ENCODE data around the gene CNTN5.

Gene CNTN5

DNA sequence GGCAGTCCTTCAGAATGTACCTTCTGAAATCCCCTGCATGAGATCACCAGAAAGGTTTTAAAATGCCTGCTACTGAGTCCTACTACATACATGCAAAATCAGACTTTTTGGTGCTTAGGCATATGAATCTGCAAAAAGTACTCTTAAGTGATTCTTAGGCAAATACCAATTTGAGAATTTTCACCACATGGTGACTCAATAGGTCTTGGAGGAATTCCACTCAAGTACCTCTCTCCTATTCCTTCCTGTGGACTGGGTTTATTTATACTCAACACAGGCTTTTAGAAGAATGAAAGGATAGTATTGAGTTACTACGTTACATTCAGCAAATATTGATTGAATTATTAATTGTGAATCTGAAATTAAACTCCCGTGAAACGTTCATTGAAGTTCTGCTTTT, 223.9 kb downstream of the CNTN5 start:
- H3K9me3 ChIP-seq (ENCODE audit: control insufficient read depth, insufficient read depth, low read depth, low read length): no peaks in the 10 kb centered on the region
- no peak overlapping the region for H3K27ac ChIP-seq (ENCODE audit: extremely low read depth, low read depth, low read length)
- TF ChIP-seq, protein P1, sequence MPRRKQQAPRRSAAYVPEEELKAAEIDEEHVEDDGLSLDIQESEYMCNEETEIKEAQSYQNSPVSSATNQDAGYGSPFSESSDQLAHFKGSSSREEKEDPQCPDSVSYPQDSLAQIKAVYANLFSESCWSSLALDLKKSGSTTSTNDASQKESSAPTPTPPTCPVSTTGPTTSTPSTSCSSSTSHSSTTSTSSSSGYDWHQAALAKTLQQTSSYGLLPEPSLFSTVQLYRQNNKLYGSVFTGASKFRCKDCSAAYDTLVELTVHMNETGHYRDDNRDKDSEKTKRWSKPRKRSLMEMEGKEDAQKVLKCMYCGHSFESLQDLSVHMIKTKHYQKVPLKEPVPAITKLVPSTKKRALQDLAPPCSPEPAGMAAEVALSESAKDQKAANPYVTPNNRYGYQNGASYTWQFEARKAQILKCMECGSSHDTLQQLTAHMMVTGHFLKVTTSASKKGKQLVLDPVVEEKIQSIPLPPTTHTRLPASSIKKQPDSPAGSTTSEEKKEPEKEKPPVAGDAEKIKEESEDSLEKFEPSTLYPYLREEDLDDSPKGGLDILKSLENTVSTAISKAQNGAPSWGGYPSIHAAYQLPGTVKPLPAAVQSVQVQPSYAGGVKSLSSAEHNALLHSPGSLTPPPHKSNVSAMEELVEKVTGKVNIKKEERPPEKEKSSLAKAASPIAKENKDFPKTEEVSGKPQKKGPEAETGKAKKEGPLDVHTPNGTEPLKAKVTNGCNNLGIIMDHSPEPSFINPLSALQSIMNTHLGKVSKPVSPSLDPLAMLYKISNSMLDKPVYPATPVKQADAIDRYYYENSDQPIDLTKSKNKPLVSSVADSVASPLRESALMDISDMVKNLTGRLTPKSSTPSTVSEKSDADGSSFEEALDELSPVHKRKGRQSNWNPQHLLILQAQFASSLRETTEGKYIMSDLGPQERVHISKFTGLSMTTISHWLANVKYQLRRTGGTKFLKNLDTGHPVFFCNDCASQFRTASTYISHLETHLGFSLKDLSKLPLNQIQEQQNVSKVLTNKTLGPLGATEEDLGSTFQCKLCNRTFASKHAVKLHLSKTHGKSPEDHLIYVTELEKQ (tag by site-specific recombination; IDR thresholded peaks at IDR 0.05; ENCODE audit: borderline replicate concordance): no peak
- TF ChIP-seq, protein P2, sequence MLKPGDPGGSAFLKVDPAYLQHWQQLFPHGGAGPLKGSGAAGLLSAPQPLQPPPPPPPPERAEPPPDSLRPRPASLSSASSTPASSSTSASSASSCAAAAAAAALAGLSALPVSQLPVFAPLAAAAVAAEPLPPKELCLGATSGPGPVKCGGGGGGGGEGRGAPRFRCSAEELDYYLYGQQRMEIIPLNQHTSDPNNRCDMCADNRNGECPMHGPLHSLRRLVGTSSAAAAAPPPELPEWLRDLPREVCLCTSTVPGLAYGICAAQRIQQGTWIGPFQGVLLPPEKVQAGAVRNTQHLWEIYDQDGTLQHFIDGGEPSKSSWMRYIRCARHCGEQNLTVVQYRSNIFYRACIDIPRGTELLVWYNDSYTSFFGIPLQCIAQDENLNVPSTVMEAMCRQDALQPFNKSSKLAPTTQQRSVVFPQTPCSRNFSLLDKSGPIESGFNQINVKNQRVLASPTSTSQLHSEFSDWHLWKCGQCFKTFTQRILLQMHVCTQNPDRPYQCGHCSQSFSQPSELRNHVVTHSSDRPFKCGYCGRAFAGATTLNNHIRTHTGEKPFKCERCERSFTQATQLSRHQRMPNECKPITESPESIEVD (tag by site-specific recombination; IDR thresholded peaks at IDR 0.05): no peak
- no peak for TF ChIP-seq ZNF223 (tag by site-specific recombination; IDR thresholded peaks at IDR 0.05)
- no peak for TF ChIP-seq ZNF23 (tag by site-specific recombination; IDR thresholded peaks at IDR 0.05; ENCODE audit: borderline replicate concordance)
- TF ChIP-seq ZNF366 (tag by site-specific recombination; conservative IDR thresholded peaks at IDR 0.05): no peak
- no peak for TF ChIP-seq ZNF354C (tag by site-specific recombination; IDR thresholded peaks at IDR 0.05; ENCODE audit: borderline replicate concordance, low read depth)
- TF ChIP-seq ZNF433 (tag by site-specific recombination; IDR thresholded peaks at IDR 0.05; ENCODE audit: low read depth): no peak
- TF ChIP-seq ZNF701 (tag by site-specific recombination; IDR thresholded peaks at IDR 0.05): no peak
- TF ChIP-seq YY2 (tag by site-specific recombination; IDR thresholded peaks at IDR 0.05): no peak
- TF ChIP-seq ZNF292 (tag by site-specific recombination; IDR thresholded peaks at IDR 0.05; ENCODE audit: borderline replicate concordance, low read depth): no peak
- TF ChIP-seq, protein P3, sequence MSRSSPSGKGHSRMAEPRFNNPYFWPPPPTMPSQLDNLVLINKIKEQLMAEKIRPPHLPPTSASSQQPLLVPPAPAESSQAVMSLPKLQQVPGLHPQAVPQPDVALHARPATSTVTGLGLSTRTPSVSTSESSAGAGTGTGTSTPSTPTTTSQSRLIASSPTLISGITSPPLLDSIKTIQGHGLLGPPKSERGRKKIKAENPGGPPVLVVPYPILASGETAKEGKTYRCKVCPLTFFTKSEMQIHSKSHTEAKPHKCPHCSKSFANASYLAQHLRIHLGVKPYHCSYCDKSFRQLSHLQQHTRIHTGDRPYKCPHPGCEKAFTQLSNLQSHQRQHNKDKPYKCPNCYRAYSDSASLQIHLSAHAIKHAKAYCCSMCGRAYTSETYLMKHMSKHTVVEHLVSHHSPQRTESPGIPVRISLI (tag by site-specific recombination; IDR thresholded peaks at IDR 0.05): no peak
- CTCF ChIA-PET: no interaction called here
- POLR2A ChIA-PET: no interaction called here
- H3K4me1 ChIP-seq (ENCODE audit: control insufficient read depth, insufficient read depth, low read length): no peaks in the 10 kb centered on the region
- no peak overlapping the region for H3K4me3 ChIP-seq (ENCODE audit: low read depth, low read length)
- H3K36me3 ChIP-seq (ENCODE audit: control insufficient read depth in 2 of 2, insufficient read depth in 1 of 2, low read length in 2 of 2): no peaks in the 10 kb centered on the region

DNA sequence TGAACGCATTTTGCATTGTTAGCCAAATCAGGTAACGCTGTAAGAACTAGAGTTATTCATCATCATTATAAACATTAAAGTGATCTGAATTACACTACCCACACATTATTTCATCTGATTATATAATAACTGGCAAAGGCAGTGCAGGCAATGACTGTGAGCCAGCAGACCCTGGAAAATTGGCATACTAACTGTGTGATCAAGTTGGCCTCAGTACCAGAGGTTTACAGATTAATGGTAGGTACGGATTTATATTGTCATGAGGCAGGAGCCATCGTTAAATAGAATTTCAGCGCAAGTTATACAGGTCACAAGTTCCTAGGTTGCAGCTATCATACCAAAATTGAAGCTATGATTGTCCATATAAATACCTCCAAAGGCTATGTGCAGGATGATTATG, 225.4 kb downstream of the CNTN5 start:
- Histone ChIP-seq H3K4me3 (ENCODE audit: low read depth, low read length) (no peak overlapping the region), H3K36me3 (ENCODE audit: control insufficient read depth in 2 of 2, insufficient read depth in 1 of 2, low read length in 2 of 2) (no peaks in the 10 kb centered on the region), H3K27ac (ENCODE audit: extremely low read depth, low read depth, low read length) (no peak overlapping the region), H3K9me3 (ENCODE audit: control insufficient read depth, insufficient read depth, low read depth, low read length) (no peaks in the 10 kb centered on the region), H3K4me1 (ENCODE audit: control insufficient read depth, insufficient read depth, low read length) (no peaks in the 10 kb centered on the region)
- POLR2A ChIA-PET: no interaction called here
- CTCF ChIA-PET: no interaction called here
- no peak for TF ChIP-seq ZFP37 (tag by site-specific recombination; IDR thresholded peaks at IDR 0.05)

DNA sequence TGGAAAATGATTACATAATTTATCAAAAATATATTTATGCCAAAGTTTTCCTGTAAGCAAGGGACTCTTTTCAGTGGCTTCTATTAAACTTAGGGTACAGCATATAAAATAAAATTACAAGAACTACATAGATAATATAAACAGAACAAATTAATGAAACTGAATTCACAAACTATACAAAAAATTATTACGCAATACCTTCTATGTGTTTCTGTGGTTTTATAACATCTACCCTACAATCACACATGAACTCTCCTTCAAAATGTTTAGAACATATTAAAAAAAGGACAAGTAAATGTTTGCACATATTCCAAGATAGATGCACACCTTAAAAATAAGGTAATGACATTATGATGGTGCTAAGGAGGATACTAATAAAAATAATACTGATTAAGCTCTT, 235.9 kb downstream of the CNTN5 start:
- Histone ChIP-seq H3K4me3 (ENCODE audit: low read depth, low read length) (no peak overlapping the region), H3K36me3 (ENCODE audit: control insufficient read depth in 2 of 2, insufficient read depth in 1 of 2, low read length in 2 of 2) (no peaks in the 10 kb centered on the region), H3K9me3 (ENCODE audit: control insufficient read depth, insufficient read depth, low read depth, low read length) (no peaks in the 10 kb centered on the region), H3K27ac (ENCODE audit: extremely low read depth, low read depth, low read length) (no peak overlapping the region), H3K4me1 (ENCODE audit: control insufficient read depth, insufficient read depth, low read length) (no peaks in the 10 kb centered on the region)
- ChIA-PET POLR2A (no interaction called here), CTCF (no interaction called here)
- TF ChIP-seq, protein P4, sequence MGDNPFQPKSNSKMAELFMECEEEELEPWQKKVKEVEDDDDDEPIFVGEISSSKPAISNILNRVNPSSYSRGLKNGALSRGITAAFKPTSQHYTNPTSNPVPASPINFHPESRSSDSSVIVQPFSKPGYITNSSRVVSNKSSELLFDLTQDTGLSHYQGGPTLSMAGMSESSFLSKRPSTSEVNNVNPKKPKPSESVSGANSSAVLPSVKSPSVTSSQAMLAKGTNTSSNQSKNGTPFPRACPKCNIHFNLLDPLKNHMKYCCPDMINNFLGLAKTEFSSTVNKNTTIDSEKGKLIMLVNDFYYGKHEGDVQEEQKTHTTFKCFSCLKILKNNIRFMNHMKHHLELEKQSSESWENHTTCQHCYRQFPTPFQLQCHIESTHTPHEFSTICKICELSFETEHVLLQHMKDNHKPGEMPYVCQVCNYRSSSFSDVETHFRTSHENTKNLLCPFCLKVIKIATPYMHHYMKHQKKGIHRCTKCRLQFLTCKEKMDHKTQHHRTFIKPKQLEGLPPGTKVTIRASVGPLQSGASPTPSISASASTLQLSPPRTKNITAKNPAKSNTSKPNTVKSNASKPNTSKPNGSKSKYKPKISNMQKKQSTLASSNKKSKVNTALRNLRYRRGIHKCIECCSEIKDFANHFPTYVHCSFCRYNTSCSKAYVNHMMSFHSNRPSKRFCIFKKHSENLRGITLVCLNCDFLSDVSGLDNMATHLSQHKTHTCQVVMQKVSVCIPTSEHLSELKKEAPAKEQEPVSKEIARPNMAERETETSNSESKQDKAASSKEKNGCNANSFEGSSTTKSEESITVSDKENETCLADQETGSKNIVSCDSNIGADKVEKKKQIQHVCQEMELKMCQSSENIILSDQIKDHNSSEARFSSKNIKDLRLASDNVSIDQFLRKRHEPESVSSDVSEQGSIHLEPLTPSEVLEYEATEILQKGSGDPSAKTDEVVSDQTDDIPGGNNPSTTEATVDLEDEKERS (tag by site-specific recombination; IDR thresholded peaks at IDR 0.05): no peak
- no peak for TF ChIP-seq ZNF341 (tag by site-specific recombination; IDR thresholded peaks at IDR 0.05; ENCODE audit: low read depth)
- no peak for TF ChIP-seq HOXC10 (CRISPR knock-in tag; IDR thresholded peaks at IDR 0.05)
- TF ChIP-seq ZFP3 (tag by site-specific recombination; IDR thresholded peaks at IDR 0.05; ENCODE audit: low read depth): no peak
- TF ChIP-seq ZBTB17 (tag by site-specific recombination; IDR thresholded peaks at IDR 0.05): no peak

All from HEK293 (cell line).